ENCODE measurements around the gene BPI.

DNA sequence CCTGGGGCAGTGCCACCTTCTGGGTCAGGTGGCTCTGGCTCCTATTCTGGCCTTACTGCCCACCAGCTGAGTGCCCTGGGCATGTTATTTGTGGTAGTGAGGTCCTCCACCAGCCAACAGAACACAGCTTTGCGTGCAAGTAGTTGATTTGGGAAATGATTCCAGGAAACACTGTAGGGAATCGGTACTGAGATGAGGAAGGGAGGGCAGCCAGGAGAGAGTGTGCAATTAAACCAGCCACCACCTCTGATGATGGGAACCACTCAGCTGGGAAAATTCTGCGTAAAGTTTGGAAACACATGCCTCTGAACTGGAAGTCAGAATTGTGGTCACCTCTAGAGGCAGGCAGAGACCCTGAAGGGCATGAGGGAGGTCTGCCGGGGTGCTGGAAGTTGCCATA is 42.8 kb downstream of the BPI start:
- TF ChIP-seq, protein P1, sequence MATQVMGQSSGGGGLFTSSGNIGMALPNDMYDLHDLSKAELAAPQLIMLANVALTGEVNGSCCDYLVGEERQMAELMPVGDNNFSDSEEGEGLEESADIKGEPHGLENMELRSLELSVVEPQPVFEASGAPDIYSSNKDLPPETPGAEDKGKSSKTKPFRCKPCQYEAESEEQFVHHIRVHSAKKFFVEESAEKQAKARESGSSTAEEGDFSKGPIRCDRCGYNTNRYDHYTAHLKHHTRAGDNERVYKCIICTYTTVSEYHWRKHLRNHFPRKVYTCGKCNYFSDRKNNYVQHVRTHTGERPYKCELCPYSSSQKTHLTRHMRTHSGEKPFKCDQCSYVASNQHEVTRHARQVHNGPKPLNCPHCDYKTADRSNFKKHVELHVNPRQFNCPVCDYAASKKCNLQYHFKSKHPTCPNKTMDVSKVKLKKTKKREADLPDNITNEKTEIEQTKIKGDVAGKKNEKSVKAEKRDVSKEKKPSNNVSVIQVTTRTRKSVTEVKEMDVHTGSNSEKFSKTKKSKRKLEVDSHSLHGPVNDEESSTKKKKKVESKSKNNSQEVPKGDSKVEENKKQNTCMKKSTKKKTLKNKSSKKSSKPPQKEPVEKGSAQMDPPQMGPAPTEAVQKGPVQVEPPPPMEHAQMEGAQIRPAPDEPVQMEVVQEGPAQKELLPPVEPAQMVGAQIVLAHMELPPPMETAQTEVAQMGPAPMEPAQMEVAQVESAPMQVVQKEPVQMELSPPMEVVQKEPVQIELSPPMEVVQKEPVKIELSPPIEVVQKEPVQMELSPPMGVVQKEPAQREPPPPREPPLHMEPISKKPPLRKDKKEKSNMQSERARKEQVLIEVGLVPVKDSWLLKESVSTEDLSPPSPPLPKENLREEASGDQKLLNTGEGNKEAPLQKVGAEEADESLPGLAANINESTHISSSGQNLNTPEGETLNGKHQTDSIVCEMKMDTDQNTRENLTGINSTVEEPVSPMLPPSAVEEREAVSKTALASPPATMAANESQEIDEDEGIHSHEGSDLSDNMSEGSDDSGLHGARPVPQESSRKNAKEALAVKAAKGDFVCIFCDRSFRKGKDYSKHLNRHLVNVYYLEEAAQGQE (IDR thresholded peaks at IDR 0.05; ENCODE audit: low read depth) = no peak
- TF ChIP-seq TEAD4 (IDR thresholded peaks at IDR 0.05) (no peak), NFIC (IDR thresholded peaks at IDR 0.05) (no peak), EP300 (IDR thresholded peaks at IDR 0.05; ENCODE audit: borderline replicate concordance) (no peak), TAF1 (IDR thresholded peaks at IDR 0.05; ENCODE audit: low read depth) (no peak), YY1 (IDR thresholded peaks at IDR 0.05; ENCODE audit: low read depth) (no peak)
- TF ChIP-seq, protein P2, sequence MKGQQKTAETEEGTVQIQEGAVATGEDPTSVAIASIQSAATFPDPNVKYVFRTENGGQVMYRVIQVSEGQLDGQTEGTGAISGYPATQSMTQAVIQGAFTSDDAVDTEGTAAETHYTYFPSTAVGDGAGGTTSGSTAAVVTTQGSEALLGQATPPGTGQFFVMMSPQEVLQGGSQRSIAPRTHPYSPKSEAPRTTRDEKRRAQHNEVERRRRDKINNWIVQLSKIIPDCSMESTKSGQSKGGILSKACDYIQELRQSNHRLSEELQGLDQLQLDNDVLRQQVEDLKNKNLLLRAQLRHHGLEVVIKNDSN (IDR thresholded peaks at IDR 0.05) = no peak

Data from Ishikawa (cell line).